CD4-positive, alpha-beta T cell treated with Interleukin-21 for 1 hour (primary cell): Measurements from ENCODE around the gene PLPPR1.
"Not testable (repeated sequence)": the region's sequence is repeated elsewhere in the genome, so short reads cannot be mapped to it uniquely, and the experiment has no call there.

Source experiments
- DNase-seq: peaks from one replicate; pipeline ENCODE4 v3.0.0-alpha.2; 2020

Gene PLPPR1

GRCh38 chr9:101226161-101226560, 197.6 kb downstream of the PLPPR1 start:
- DNase-seq: no peak

DNA sequence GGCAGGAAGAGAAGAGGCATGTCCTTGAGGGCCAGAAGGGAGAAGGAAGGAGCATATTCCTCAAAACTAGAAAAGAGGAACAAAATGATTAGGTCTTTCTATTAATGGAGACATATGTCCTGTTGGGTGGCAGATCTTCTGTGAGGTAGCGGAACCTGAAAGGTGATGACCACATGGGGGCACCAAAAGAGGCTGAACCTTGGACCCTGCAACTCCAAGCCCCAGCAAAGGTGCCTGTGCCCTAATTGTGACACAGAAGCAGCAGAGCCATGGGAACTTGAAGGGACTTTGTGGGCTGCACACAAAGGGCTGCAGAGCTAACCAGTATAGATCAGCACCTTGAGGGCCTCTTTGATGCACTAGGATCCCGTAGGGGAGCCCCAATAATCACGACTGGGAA, 198.3 kb downstream of the PLPPR1 start:
- no peak for DNase-seq

DNA sequence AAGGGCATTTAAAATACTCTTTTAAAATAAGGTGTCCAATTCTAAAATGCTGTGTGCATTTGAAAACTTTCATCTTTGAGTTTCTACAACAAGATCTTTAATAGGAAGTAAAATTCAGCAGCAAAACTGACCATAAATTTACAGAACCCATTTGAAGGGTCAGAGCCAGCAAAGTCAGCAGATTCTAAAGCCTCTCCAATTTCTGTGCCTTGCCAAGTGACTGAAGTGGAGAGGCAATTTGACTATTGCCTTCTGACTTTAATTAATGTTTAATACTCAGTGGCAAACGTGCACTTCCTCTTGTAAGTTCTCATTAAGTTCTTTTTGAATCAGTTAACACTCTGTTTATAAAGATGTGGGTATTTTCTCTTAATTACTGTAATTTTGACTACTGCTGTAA, 201.1 kb downstream of the PLPPR1 start:
- no peak for DNase-seq

- DNase-seq: no peak
Observed at GRCh38 chr9:101232405-101232977, 204.0 kb downstream of the PLPPR1 start.

DNA sequence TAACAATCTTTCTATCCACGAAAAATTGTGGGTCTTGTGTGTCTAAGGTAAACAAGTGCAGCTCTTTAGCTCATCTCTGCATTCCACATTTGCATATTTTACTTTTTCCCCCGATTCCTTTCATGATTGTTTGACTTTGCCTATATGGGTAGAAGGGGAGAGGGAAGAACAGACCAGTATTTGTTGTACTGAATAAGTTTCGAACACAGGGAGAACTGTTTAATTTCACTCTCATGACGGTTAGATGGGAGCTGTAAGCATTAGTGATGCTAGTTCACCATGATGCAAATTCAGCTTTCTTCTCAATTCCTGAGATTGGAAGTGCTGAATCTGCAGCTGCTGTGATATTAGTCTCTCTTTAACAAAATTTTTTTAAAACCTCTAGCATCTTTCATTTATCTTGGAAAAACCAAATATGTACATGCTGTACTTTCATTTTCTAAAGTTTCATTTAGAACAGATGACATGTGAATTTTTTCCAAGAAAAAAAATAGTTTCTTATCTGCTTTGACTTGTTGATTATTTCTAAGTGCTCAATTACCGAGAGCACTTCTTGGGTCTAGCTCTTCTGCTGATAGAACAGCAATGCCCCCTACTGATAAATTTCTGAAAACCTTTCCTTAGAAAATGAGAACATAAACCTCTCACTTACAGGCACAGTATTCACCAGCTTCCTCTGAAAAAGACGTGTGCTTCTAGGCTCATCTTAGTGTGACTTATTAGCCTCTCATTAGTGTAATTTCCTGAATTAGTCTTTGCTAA, 206.8 kb downstream of the PLPPR1 start:
- no peak for DNase-seq

DNA sequence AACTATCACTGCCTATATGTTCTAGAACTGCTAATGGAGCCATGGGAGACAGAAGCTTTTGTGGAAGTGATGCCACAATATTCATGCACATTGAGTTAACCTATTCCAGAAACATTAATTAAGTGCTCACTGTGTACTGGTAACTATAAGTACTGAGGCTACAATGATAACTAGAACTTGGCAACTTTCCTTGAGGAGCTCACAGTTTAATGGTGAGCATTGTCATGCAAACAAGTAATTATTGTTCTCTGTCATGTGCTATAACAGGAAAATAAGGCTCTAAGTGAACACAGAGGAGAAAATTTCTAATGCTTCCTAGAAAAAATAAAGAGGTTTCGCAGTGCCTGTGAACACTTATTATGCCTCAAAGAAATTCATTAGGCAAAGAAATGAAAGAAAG, 214.1 kb downstream of the PLPPR1 start:
- no peak for DNase-seq

- DNase-seq: no peak
Observed at GRCh38 chr9:101246691-101247090, 218.2 kb downstream of the PLPPR1 start.

GRCh38 chr9:101247297-101247696, 218.8 kb downstream of the PLPPR1 start:
- no peak for DNase-seq

GRCh38 chr9:101254733-101255433, 226.4 kb downstream of the PLPPR1 start:
- DNase-seq: no peak

- no peak for DNase-seq
Observed at GRCh38 chr9:101264727-101265126, 236.2 kb downstream of the PLPPR1 start.

GRCh38 chr9:101265261-101265660, 236.7 kb downstream of the PLPPR1 start:
- DNase-seq: no peak

DNA sequence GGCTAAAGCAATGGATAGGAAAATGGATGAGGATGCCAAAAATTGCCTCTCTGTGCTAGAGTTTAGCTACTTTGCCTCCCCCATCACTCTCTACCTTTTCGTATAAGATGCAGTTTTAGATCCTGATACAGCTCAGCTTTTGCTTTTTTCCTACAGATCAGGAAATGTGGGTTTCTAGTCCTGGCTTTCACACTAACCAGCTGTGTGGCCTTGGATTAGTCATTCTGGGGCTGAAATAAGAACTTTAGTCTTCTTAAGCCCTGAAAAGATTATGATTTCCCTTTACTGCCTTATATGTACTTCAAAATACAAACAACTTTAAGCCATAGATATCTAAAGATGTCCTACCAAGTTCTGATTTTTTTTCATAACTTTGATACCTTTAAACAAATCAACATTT, 239.9 kb downstream of the PLPPR1 start:
- DNase-seq: no peak

GRCh38 chr9:101269591-101270283, 241.2 kb downstream of the PLPPR1 start:
- DNase-seq: no peak

DNA sequence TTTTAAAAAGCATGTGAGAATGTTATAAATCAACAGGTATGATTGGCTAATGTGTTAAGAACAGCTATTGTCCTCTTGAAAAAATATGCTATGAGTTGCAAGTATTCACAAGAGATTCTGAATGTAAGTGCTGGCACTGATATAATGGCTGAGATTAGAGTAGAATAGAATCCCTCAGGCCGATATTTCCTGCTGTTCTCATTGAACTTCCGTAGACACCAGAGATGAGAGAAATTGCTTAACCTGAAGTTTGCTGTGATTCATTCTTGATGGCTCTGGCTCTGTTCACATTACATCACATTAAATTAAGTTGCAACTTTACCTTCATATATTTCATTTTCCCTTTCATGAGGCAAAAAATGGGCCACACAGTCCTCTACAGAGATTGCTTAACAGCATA, 241.8 kb downstream of the PLPPR1 start:
- DNase-seq: no peak

- DNase-seq: no peak
Observed at GRCh38 chr9:101271102-101271501, 242.6 kb downstream of the PLPPR1 start.

DNA sequence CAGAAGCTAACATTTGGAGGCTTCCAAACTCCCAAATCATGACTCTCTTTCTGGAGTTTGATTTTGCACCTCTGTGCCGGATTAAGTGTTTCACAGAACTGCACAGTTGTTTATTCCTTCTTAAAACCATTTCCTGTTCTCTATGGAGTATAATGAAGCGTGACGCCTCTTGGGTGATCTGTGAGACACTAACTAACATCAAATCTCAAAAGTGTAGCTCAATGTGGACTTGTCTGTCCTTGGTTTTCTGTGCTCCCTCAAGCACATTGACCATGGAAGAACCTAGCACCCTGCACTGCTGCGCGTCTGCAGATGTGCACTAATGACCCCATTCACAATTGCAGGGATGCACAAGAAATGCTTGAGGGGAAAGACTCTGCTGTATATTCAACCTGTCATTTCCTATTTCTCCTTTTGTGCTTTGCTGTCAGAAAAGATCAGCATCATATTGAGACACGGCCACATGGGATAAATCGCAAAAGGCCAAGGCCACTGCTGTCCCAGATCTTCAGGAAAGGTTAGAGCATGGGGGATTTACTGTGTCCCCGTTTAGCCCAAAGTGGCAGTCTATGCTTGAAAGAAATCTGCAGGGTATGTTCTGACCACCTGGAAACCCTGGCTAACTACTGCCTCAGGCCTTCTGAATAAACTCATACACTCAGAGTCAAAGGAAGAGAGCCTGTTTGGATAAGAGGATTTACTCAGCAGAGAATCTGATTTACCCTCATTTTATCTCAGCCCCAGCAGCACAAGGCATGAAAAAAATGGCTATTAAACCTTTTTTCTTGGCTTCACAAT, 246.6 kb downstream of the PLPPR1 start:
- DNase-seq: no peak

DNA sequence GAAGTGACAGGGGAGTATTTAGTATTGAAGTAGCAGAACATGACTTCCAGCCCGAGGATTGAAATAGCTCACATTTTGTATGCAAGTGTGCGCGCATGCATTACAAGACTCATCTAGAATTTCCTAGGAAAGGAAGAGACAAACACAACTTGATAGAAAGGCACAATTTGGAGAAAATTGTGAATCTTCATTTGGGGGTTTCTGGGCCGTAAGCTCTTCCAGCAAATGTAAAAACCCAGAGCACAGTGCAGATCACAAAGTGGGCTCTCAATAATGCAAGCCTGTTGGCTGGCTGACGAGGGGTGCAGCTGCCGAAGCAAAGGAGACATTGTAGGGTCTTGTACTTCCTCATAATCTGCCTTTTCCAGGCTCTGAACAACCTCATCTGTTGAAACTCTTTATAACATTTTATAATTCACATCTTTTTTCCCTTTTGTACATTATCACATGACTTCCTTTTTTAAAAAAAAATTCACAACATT, 247.3 kb downstream of the PLPPR1 start:
- no peak for DNase-seq

DNA sequence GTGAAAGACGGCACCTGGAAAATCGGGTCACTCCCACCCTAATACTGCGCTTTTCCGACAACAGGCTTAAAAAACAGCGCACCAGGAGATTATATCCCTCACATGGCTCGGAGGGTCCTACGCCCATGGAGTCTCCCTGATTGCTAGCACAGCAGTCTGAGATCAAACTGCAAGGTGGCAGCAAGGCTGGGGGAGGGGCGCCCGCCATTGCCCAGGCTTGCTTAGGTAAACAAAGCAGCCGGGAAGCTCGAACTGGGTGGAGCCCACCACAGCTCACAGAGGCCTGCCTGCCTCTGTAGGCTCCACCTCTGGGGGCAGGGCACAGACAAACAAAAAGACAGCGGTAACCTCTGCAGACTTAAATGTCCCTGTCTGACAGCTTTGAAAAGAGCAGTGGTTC, 262.5 kb downstream of the PLPPR1 start:
- not testable (repeated sequence) for DNase-seq

- DNase-seq: no peak
Observed at GRCh38 chr9:101299901-101300300, 271.4 kb downstream of the PLPPR1 start.

GRCh38 chr9:101307051-101307450, 278.5 kb downstream of the PLPPR1 start:
- no peak for DNase-seq

DNA sequence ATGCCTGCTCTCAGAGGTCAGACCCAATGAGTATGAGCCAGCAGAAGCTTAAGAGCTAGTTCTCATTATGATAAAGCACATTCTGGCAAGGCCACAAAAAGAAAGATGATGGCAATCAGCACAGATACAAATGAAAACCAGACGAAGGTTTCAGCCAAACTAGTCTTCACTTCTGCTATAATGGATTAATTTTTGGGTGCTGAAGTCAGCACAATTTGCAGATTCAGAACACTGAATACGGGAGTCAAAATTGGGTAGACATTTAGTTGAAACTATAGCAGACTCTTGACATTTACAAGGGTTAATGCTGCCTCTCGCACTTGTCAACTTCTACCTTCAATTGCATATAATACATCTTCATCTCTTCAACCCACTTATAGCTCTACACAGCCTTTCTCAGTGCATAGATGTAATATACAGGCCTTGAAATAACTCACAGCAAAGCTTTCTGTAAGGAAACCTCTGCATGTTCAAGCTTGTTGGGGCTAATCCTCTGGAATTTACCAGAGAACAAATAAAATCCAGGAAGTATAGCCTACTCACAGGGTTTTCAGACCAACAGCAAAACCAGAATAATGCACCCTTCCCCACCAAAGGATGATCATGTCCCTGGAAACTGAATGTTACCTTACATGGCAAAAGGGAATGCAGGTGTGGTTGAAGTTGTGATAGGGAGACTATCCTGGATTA, 279.1 kb downstream of the PLPPR1 start:
- DNase-seq: no peak

- DNase-seq: no peak
Observed at GRCh38 chr9:101309139-101309538, 280.6 kb downstream of the PLPPR1 start.
